Measurements from ENCODE around the gene DNAJB4.
"Not testable (repeated sequence)": the region's sequence is repeated elsewhere in the genome, so short reads cannot be mapped to it uniquely, and the experiment has no call there.

The DNAJB4 gene

DNA sequence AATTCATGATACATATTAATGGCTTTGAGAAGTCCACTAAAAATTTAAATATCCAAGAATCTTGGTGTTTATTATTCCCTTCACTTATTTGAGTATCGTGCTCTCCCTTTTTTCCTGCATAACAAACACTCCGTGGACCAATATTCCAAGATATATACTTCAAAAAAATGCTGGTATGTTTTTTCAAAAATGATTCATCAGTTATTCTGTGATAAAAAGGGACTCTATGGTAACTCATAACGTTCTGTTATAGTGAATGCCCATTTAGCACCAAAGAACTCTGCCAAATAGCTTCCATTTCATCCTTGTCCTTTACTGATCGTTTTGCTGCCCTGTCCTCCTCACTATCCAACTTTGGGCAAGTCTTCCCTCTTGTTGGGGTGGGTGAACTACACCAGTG lies 53.9 kb downstream of the DNAJB4 start:
- DNase-seq: no peak
- no peaks in the 10 kb centered on the region for H3K27me3 ChIP-seq
- TF ChIP-seq CTCF (IDR thresholded peaks at IDR 0.05; ENCODE audit: low read depth, low read length): no peak
- no peak overlapping the region for H3K4me3 ChIP-seq (ENCODE audit: low read depth, low read length)
- no peaks in the 10 kb centered on the region for H3K4me1 ChIP-seq
- H3K36me3 ChIP-seq: no peaks in the 10 kb centered on the region
- no peaks in the 10 kb centered on the region for H3K9me3 ChIP-seq

DNA sequence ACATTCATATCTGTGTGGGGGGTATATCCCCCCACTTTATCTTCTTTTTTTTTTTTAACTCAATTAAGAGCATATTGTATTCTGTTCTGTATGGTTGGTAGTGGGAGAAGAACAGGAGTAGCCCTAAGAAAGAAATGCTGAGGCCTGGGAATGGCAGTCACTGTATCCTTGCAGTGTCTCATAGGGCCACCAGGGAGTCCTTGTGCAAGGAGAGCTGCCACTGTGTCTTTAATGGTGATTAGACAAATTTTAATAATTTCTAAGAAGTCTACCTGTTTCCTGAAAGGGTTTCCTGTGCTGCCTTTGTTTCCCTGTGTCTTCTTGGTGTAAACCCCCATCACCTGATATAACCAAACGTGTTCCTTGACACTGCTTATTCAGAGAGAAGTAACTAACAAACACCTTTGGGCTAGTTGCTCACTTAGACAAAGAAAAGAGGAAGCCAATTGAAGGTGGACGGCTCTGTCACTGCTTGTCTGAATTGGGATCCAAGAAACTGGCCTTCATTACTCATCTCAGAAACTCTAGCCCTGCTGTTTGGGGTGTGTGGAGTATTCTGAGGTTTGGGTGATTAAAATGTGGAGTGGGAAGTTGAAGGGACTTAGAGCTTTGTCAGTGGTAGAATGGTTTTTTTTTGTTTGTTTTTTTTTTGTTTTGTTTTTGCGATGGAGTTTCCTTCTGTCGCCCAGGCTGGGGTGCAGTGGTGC lies 56.3 kb downstream of the DNAJB4 start:
- no peaks in the 10 kb centered on the region for H3K27me3 ChIP-seq
- TF ChIP-seq CTCF (IDR thresholded peaks at IDR 0.05; ENCODE audit: low read depth, low read length): no peak
- H3K4me3 ChIP-seq (ENCODE audit: low read depth, low read length): no peak overlapping the region
- no peaks in the 10 kb centered on the region for H3K4me1 ChIP-seq
- no peaks in the 10 kb centered on the region for H3K9me3 ChIP-seq
- DNase-seq: no peak
- no peaks in the 10 kb centered on the region for H3K36me3 ChIP-seq

DNA sequence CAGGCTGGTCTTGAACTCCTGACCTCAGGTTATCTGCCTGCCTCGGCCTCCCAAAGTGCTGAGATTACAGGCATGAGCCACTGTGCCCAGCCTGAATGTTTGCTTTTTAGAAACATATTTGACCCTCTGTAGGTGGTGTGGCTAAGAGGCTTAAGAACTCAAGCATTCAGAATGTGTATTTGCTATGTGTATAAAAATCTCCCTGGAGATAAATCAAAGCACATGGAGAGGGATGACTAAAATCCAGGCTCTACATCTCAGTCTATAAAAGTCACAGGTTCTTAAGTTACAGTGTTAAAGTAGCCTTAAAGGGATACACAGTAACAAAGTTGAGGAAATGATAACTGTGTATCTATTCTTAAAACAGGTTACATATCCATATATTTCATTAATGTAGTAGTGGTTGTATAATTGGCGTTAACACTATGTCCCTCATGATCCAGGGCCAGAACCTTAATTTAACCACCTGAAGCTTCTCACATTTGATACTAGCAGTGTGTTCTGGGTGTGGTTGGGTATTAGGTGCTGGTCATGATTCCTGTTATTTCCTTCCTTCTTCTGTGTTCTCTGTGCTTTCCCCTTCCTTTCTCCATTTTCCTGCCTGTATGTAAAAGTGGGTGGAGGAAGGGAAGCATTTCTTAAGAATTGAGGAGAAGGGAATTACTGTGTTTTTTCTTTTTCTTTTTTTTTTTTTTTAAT lies 57.2 kb downstream of the DNAJB4 start:
- no peak overlapping the region for H3K4me3 ChIP-seq (ENCODE audit: low read depth, low read length)
- no peaks in the 10 kb centered on the region for H3K27me3 ChIP-seq
- no peaks in the 10 kb centered on the region for H3K36me3 ChIP-seq
- no peaks in the 10 kb centered on the region for H3K9me3 ChIP-seq
- H3K4me1 ChIP-seq: no peaks in the 10 kb centered on the region
- no peak for DNase-seq
- TF ChIP-seq CTCF (IDR thresholded peaks at IDR 0.05; ENCODE audit: low read depth, low read length): no peak

DNA sequence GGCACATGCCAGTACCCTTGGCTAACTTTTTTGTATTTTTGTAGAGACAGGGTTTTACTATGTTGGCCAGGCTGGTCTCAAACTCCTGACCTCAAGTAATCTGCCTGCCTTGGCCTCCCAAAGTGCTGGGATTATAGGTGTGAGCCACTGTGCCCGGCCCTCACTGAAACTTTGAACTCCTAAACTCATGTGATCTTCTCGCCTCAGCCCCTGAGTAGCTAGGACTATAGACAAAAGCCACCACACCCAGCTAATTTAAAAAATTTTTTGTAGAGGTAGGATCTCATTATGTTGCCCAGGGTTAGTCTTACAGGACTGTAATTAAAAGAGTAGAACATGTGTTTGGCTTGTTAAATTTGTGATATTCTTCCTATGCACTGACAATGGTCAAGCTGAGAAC lies 60.1 kb downstream of the DNAJB4 start:
- H3K4me1 ChIP-seq; H3K27me3 ChIP-seq; DNase-seq; H3K4me3 ChIP-seq (ENCODE audit: low read depth, low read length); H3K9me3 ChIP-seq; H3K36me3 ChIP-seq: not testable (repeated sequence)
